K562 (cell line): Measurements from ENCODE around the gene OR2T10. TPM values are rescaled to one million over a fixed set of nuclear protein-coding genes. Genes with fewer than 3 reads are reported as not detected.
"Not testable (repeated sequence)": the region's sequence is repeated elsewhere in the genome, so short reads cannot be mapped to it uniquely, and the experiment has no call there.

Source experiments
- ATAC-seq: fragments of 200-7000 bp; cut with Tn5 transposase; 3 replicates; pipeline ENCODE4 v1.9.1; 2020; ENCODE audit warnings: moderate library complexity
- BruUV-seq: library from RNA; stranded (reverse); fragments of 400-500 nt; replicated peaks from 2 replicates; lab custom pipeline; 2021; lab: Mats Ljungman, UMichigan
- CTCF ChIA-PET: fragments of 300-600 bp; formaldehyde crosslinking; extraction: SDS; loops from one replicate; lab custom pipeline; 2021; ENCODE audit warnings: low intra/inter-chr PET ratio; lab: Yijun Ruan, JAX
- POLR2A ChIA-PET: fragments of 300-600, 350-650 bp; sonication (Branson Sonifier 250); formaldehyde crosslinking; extraction: SDS; loops from one replicate; lab custom pipeline; 2021; ENCODE audit warnings: antibody characterized with exemption, inconsistent platforms; lab: Yijun Ruan, JAX
- DNase-seq, 4 experiments: peaks; one replicate each; pipeline versions ENCODE4 v3.0.0 to v3.0.0-alpha.2; 2011 to 2018; ENCODE audit warnings: low spot score in 3 of 4, mixed read lengths in 3 of 4; ENCODE audit errors: extremely low read depth in 1 of 4
- FAIRE-seq: peaks from 2 replicates; lab custom pipeline; 2011; peaks lifted over from hg19 to GRCh38; lab: Jason Lieb, UNC
- H2AFZ ChIP-seq: 2 replicates; pipeline ENCODE4 v1.6.0; 2011; ENCODE audit warnings: low read depth, low read length, control low read depth, inconsistent platforms
- H3K27ac ChIP-seq: fragments of 200-600 bp; 3 replicates; pipeline ENCODE4 v1.8.0; 2011; ENCODE audit warnings: low read depth, mild to moderate bottlenecking, control low read depth, inconsistent platforms, low read length, moderate library complexity, mixed read lengths; ENCODE audit errors: extremely low read depth
- H3K27me3 ChIP-seq, 2 experiments: fragments of 300-600 bp in 1 of 2; 2 replicates in 1 of 2; 3 replicates in 1 of 2; pipeline versions ENCODE4 v1.6.0 to v1.8.0; 2011; ENCODE audit warnings: inconsistent platforms in 2 of 2, low read length in 2 of 2, mild to moderate bottlenecking in 1 of 2, mixed read lengths in 1 of 2, moderate library complexity in 1 of 2; ENCODE audit not compliant: control insufficient read depth in 2 of 2, insufficient read depth in 2 of 2
- H3K36me3 ChIP-seq: fragments of 300-600 bp; 3 replicates; pipeline ENCODE4 v1.8.0; 2011; ENCODE audit warnings: mild to moderate bottlenecking, low read length, inconsistent platforms; ENCODE audit not compliant: control insufficient read depth, insufficient read depth
- H3K4me1 ChIP-seq, 2 experiments: fragments of 200-600 bp in 1 of 2; replicated peaks in 1 of 2; 2 replicates in 1 of 2; 3 replicates in 1 of 2; pipeline versions ENCODE4 v1.5.1 to v1.8.0; 2011; ENCODE audit warnings: inconsistent platforms in 2 of 2, low read length in 2 of 2, mild to moderate bottlenecking in 1 of 2, mixed read lengths in 1 of 2, moderate library complexity in 1 of 2; ENCODE audit not compliant: control insufficient read depth in 2 of 2, insufficient read depth in 2 of 2
- H3K4me2 ChIP-seq: 2 replicates; pipeline ENCODE4 v1.6.1; 2011; ENCODE audit warnings: low read length, control low read depth, inconsistent platforms, mixed read lengths; ENCODE audit not compliant: insufficient read depth
- H3K4me3 ChIP-seq: fragments of 200-600 bp; sonication (generic), shearing (Covaris generic); 2 replicates; pipeline ENCODE4 v1.5.1; 2016; ENCODE audit warnings: control low read depth, inconsistent platforms
- H3K79me2 ChIP-seq: fragments of 200-600 bp; 3 replicates; pipeline ENCODE4 v1.8.0; 2011; ENCODE audit warnings: low read length, inconsistent platforms; ENCODE audit not compliant: control insufficient read depth, insufficient read depth
- H3K9ac ChIP-seq, 2 experiments: 2 replicates each; pipeline versions ENCODE4 v1.6.0 to v1.6.1; 2011; ENCODE audit warnings: low read depth in 2 of 2, low read length in 2 of 2, control low read depth in 1 of 2, inconsistent platforms in 1 of 2, mild to moderate bottlenecking in 1 of 2, mixed read lengths in 1 of 2; ENCODE audit not compliant: insufficient read depth in 1 of 2
- H3K9me1 ChIP-seq: one replicate; pipeline ENCODE4 v1.6.0; 2011; ENCODE audit warnings: inconsistent platforms, mild to moderate bottlenecking, low read length, moderate library complexity; ENCODE audit not compliant: control insufficient read depth, insufficient read depth
- H3K9me3 ChIP-seq: replicated peaks from 2 replicates; pipeline ENCODE4 v1.5.1; 2011; ENCODE audit warnings: low read depth, low read length, inconsistent platforms; ENCODE audit not compliant: control insufficient read depth, insufficient read depth
- H4K20me1 ChIP-seq: replicated peaks from 2 replicates; pipeline ENCODE4 v1.6.1; 2011; ENCODE audit warnings: low read length, inconsistent platforms, mixed read lengths; ENCODE audit not compliant: control insufficient read depth, insufficient read depth
- WGBS: fragments of 100-300 bp; shearing (Covaris generic); methylation state at CpG from one replicate; pipeline ENCODE4 v1.1.6; 2016; ENCODE audit warnings: low coverage, mixed read lengths; ENCODE audit not compliant: insufficient coverage; ENCODE audit errors: missing lambda C conversion rate; 5-methylcytosine and 5-hydroxymethylcytosine counted together
- in situ Hi-C: fragments of 300-500 bp; cut with MboI; formaldehyde crosslinking; loops from 4 replicates; pipeline ENCODE4 v1.15.0; 2018; ENCODE audit warnings: inconsistent platforms, mixed read lengths
- intact Hi-C: fragments of 100-400 bp; cut with micrococcal nuclease; formaldehyde crosslinking; loops from 2 replicates; pipeline ENCODE4 v1.14.2; 2022
- polyA plus RNA-seq, 8 experiments: library from polyadenylated mRNA; depleted of rRNA in 4 of 8; stranded (reverse) in 5 of 8; unstranded in 3 of 8; fragments of >200 nt; fragmentation: Nextera tagmentation in 2 of 8; fragmentation: Illumina TruSeq in 1 of 8; extraction: Ambion mirVana in 2 of 8; extraction: Trizol in 1 of 8; gene quantifications; 2 replicates each; pipeline versions ENCODE4 v1.2.1 to v1.2.3, GENCODE V29; 2011 to 2014; ENCODE audit warnings: inconsistent platforms in 1 of 8, missing spikeins in 1 of 8
- total RNA-seq, 7 experiments: library from RNA; depleted of rRNA in 6 of 7; stranded (reverse); fragments of >200 nt in 6 of 7; fragmentation: Illumina TruSeq in 2 of 7; extraction: Trizol in 2 of 7; gene quantifications; 2 replicates each; pipeline versions ENCODE4 v1.2.1 to v1.2.3, GENCODE V29; 2011 to 2021; ENCODE audit warnings: low replicate concordance in 1 of 7

Gene OR2T10
- total and polyA plus RNA-seq, 9 of the 15 experiments (the other 6 are each of a cell fraction or from before 2014, with no cell fraction given), result not detected

GRCh38 chr1:248642971-248643651, 45.6 kb upstream of the OR2T10 start:
- POLR2A ChIA-PET, FAIRE-seq, H3K36me3 ChIP-seq, H3K9ac ChIP-seq, BruUV-seq, H3K4me1 ChIP-seq, H3K79me2 ChIP-seq, H4K20me1 ChIP-seq, H3K27me3 ChIP-seq, H3K4me3 ChIP-seq, DNase-seq, H3K9me1 ChIP-seq, H2AFZ ChIP-seq, CTCF ChIA-PET, H3K4me2 ChIP-seq, in situ Hi-C loops, intact Hi-C loops, H3K9me3 ChIP-seq, ATAC-seq, H3K27ac ChIP-seq: not testable (repeated sequence)
- WGBS, result no CpG with 5 or more reads among the region's 4 CpGs

- H3K9me3 ChIP-seq, in situ Hi-C loops, CTCF ChIA-PET, H3K27me3 ChIP-seq, H3K4me2 ChIP-seq, DNase-seq, H3K27ac ChIP-seq, POLR2A ChIA-PET, H3K36me3 ChIP-seq, H3K4me1 ChIP-seq, H3K9me1 ChIP-seq, H2AFZ ChIP-seq, H3K9ac ChIP-seq, H3K4me3 ChIP-seq, ATAC-seq, FAIRE-seq, BruUV-seq, intact Hi-C loops, H3K79me2 ChIP-seq, H4K20me1 ChIP-seq: not testable (repeated sequence)
- WGBS, result 0% methylated on average over 2 of the region's 5 CpGs
Observed at GRCh38 chr1:248641583-248641982, 44.1 kb upstream of the OR2T10 start.

- H3K9me1 ChIP-seq, H2AFZ ChIP-seq, H3K4me2 ChIP-seq, FAIRE-seq, H3K36me3 ChIP-seq, H3K9ac ChIP-seq, CTCF ChIA-PET, H3K9me3 ChIP-seq, DNase-seq, ATAC-seq, intact Hi-C loops, in situ Hi-C loops, POLR2A ChIA-PET, H3K4me3 ChIP-seq, H3K27me3 ChIP-seq, BruUV-seq, H3K27ac ChIP-seq, H3K4me1 ChIP-seq, H4K20me1 ChIP-seq, H3K79me2 ChIP-seq: not testable (repeated sequence)
- WGBS, result no CpG with 5 or more reads among the region's 3 CpGs
Observed at GRCh38 chr1:248640906-248641305, 43.4 kb upstream of the OR2T10 start.

DNA sequence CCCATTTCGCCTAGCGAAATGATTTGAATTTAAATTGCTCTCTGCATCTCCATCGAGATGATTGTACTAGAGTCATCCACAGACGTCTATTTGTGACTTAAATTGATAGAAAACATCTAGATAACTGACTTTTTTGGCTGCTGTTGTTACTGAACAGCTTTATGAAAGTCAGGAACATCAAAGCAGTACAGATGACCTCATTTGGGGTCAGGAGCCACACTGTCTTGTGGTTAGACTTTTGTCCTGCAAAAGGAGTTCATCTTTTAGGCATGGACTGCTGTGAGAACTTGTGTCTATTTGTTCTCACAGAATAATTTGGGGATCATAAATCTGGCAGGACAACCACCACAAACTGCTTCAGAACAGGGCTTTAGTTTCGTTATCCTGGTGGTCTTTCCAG, 42.2 kb upstream of the OR2T10 start:
- H3K9me1 ChIP-seq, FAIRE-seq: not testable (repeated sequence)

More for the DNA sequence above, 42.2 kb upstream of the OR2T10 start:
- in situ Hi-C loops, intact Hi-C loops, H4K20me1 ChIP-seq, POLR2A ChIA-PET, H3K4me3 ChIP-seq, H3K9ac ChIP-seq, H3K9me3 ChIP-seq, DNase-seq, H2AFZ ChIP-seq, ATAC-seq, H3K4me1 ChIP-seq, BruUV-seq, CTCF ChIA-PET, H3K4me2 ChIP-seq, H3K36me3 ChIP-seq, H3K27ac ChIP-seq, H3K27me3 ChIP-seq, H3K79me2 ChIP-seq: not testable (repeated sequence)
- no CpG with 5 or more reads among the region's 5 CpGs for WGBS
